Lower leg skin (tissue), 3 donors: Measurements from ENCODE around the gene CDH3.

Experiments used
- POLR2A ChIP-seq, 2 donors: fragments of 450-650 bp; IDR thresholded peaks; one replicate each; pipeline ENCODE4 v1.6.1; 2016 to 2017; ENCODE audit warnings: antibody characterized with exemption in 2 of 2, mild to moderate bottlenecking in 1 of 2, moderate library complexity in 1 of 2
- TF ChIP-seq, protein P1 (sequence below), 3 donors: fragments of 450-650 bp; IDR thresholded peaks; one replicate each; pipeline ENCODE4 v1.5.1; 2016; ENCODE audit warnings: antibody characterized with exemption in 3 of 3, mild to moderate bottlenecking in 3 of 3, moderate library complexity in 2 of 3

DNA sequence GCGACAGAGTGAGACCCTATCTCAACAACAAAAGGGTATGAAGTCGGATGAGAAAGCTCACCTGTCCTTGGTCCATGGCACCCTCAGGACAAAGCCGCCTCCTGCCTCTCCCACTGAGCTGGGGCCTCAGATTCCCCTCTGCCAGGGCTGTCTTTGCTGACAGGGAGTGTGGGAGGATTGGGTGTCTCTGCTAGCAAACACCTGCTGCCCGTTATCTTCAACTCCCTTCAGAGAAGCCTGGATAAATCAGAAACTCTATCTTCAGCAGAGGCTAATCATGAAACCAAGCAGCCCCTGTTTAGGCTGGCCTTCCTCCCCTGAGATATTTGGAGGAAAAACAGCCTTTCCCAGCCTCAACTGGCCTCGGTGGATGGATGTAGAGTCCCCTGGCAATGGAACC, 55.7 kb downstream of the CDH3 start:
- TF ChIP-seq, protein P1, sequence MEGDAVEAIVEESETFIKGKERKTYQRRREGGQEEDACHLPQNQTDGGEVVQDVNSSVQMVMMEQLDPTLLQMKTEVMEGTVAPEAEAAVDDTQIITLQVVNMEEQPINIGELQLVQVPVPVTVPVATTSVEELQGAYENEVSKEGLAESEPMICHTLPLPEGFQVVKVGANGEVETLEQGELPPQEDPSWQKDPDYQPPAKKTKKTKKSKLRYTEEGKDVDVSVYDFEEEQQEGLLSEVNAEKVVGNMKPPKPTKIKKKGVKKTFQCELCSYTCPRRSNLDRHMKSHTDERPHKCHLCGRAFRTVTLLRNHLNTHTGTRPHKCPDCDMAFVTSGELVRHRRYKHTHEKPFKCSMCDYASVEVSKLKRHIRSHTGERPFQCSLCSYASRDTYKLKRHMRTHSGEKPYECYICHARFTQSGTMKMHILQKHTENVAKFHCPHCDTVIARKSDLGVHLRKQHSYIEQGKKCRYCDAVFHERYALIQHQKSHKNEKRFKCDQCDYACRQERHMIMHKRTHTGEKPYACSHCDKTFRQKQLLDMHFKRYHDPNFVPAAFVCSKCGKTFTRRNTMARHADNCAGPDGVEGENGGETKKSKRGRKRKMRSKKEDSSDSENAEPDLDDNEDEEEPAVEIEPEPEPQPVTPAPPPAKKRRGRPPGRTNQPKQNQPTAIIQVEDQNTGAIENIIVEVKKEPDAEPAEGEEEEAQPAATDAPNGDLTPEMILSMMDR (IDR thresholded peaks at IDR 0.05) = no peak
- no peak for TF ChIP-seq POLR2A (IDR thresholded peaks at IDR 0.05)
